Stimulated activated CD4-positive, alpha-beta T cell treated with anti-CD3 and anti-CD28 coated beads, Interleukin-4, amount 100 ng/mL, for 4 hours (primary cell): ENCODE measurements around the gene RNF123.

Source experiments
- DNase-seq, 2 experiments: peaks; one replicate each; pipeline ENCODE4 v3.0.0-alpha.2; 2020

Gene RNF123

GRCh38 chr3:49705390-49705960 lies 16.1 kb downstream of the RNF123 start:
- no peak for DNase-seq

GRCh38 chr3:49706456-49707112 lies 17.2 kb downstream of the RNF123 start:
- DNase-seq: no peak

GRCh38 chr3:49707113-49707480 lies 17.7 kb downstream of the RNF123 start:
- no peak for DNase-seq

GRCh38 chr3:49709852-49710251 lies 20.5 kb downstream of the RNF123 start:
- DNase-seq: no peak

GRCh38 chr3:49711489-49711888 lies 22.1 kb downstream of the RNF123 start:
- no peak for DNase-seq

GRCh38 chr3:49712166-49712565 lies 22.8 kb downstream of the RNF123 start:
- DNase-seq: no peak

GRCh38 chr3:49712631-49713317 lies 23.4 kb downstream of the RNF123 start:
- DNase-seq: no peak

GRCh38 chr3:49713336-49714105 lies 24.2 kb downstream of the RNF123 start:
- no peak for DNase-seq

- no peak for DNase-seq
Observed at GRCh38 chr3:49714728-49715550, 25.6 kb downstream of the RNF123 start.

- DNase-seq: no peak
Observed at GRCh38 chr3:49715611-49716121, 26.3 kb downstream of the RNF123 start.

GRCh38 chr3:49716169-49716568 lies 26.8 kb downstream of the RNF123 start:
- DNase-seq: no peak

GRCh38 chr3:49716691-49717210 lies 27.4 kb downstream of the RNF123 start:
- DNase-seq: no peak

GRCh38 chr3:49717211-49717958 lies 28.0 kb downstream of the RNF123 start:
- no peak for DNase-seq

- DNase-seq: no peak
Observed at GRCh38 chr3:49717959-49718857, 28.9 kb downstream of the RNF123 start.

GRCh38 chr3:49718858-49719213 lies 29.5 kb downstream of the RNF123 start:
- DNase-seq: peak in 1 of 2 experiments; percentile 24

GRCh38 chr3:49719214-49719884 lies 30.0 kb downstream of the RNF123 start, which contains the start of gene AMIGO3:
AMIGO3 (minus strand) TSS chr3:49719684; CDS start chr3:49719465, 219 bp downstream.
- DNase-seq: peak; percentile 84 to 90

- no peak for DNase-seq
Observed at GRCh38 chr3:49720855-49721595, 31.7 kb downstream of the RNF123 start.

- DNase-seq: no peak
Observed at GRCh38 chr3:49721596-49721895, 32.2 kb downstream of the RNF123 start.
